Measurements from ENCODE around the gene GATA5. TPM values are rescaled to one million over a fixed set of nuclear protein-coding genes. Genes with fewer than 3 reads are reported as not detected.

Gene GATA5
- total and polyA plus RNA-seq, 10 of the 15 experiments (the other 5 are each of a cell fraction or from before 2014, with no cell fraction given): not detected

GRCh38 chr20:62417981-62418708 lies 57.6 kb downstream of the GATA5 start:
- ChIA-PET POLR2A (no interaction called here), RAD21 (ENCODE audit: unreplicated experiment) (no interaction called here), CTCF (interaction anchor here (1.0 kb wide), 1 partner anchor 199 kb away, joined by 3 read pairs; no protein-coding TSS in a partner anchor), SMC1A (ENCODE audit: uncharacterized antibody, unreplicated experiment) (no interaction called here)
- Histone ChIP-seq H3K4me3 (no peak overlapping the region), H4K20me1 (ENCODE audit: control insufficient read depth, insufficient read depth) (no peaks in the 10 kb centered on the region), H3K4me2 (ENCODE audit: control insufficient read depth, insufficient read depth) (no peak overlapping the region), H3K27me3 (replicated peaks in 1 of 2; ENCODE audit: control insufficient read depth in 2 of 2, insufficient read depth in 2 of 2, low read length in 1 of 2) (no peaks in the 10 kb centered on the region; a peak in 1 of 4 replicates), H3K27ac (ENCODE audit: control insufficient read depth, insufficient read depth) (no peak overlapping the region), H3K79me2 (ENCODE audit: control insufficient read depth, insufficient read depth, low read length) (no peaks in the 10 kb centered on the region), H3K9ac (ENCODE audit: control insufficient read depth, insufficient read depth, low read length) (no peak overlapping the region), H3K9me3 (replicated peaks; ENCODE audit: control insufficient read depth, insufficient read depth, low read length) (no peaks in the 10 kb centered on the region), H3K4me1 (ENCODE audit: control insufficient read depth, insufficient read depth, low read length) (no peaks in the 10 kb centered on the region), H2AFZ (ENCODE audit: control insufficient read depth, low read depth, low read length) (no peak overlapping the region), H3K36me3 (ENCODE audit: control insufficient read depth in 2 of 2, insufficient read depth in 2 of 2, low read length in 1 of 2) (no peaks in the 10 kb centered on the region)
- DNase-seq (ENCODE audit: low read depth, low spot score): no peak
- intact Hi-C loops (cut with micrococcal nuclease; ENCODE audit: unreplicated experiment): no loop called here
- in situ Hi-C loops (cut with MboI): no loop called here
- no peak for ATAC-seq
- no peak for TF ChIP-seq POU2F2 (IDR thresholded peaks at IDR 0.05; ENCODE audit: borderline replicate concordance, low read depth, low read length)
- TF ChIP-seq PBX3 (IDR thresholded peaks at IDR 0.05; ENCODE audit: insufficient replicate concordance, low read depth, low read length): no peak
- TF ChIP-seq TCF12 (IDR thresholded peaks at IDR 0.05; ENCODE audit: low read depth, low read length): no peak
- no peak for TF ChIP-seq ZNF687 (IDR thresholded peaks at IDR 0.05)
- TF ChIP-seq ZNF384 (IDR thresholded peaks at IDR 0.05; ENCODE audit: borderline replicate concordance, low read depth, low read length): no peak
- TF ChIP-seq NFYB (IDR thresholded peaks at IDR 0.05; ENCODE audit: insufficient read depth, low read depth, low read length): no peak
- TF ChIP-seq E4F1 (IDR thresholded peaks at IDR 0.05; ENCODE audit: borderline replicate concordance, partially characterized antibody): no peak
- no peak for TF ChIP-seq SREBF1 (IDR thresholded peaks at IDR 0.05; ENCODE audit: low read length)
- WGBS (ENCODE audit: insufficient coverage, insufficient replicate concordance, low lambda C conversion rate, missing lambda C conversion rate): 46% methylated on average over 25 of the region's 25 CpGs
- BruUV-seq (replicated peaks): no TSS peak
- no peak for FAIRE-seq
